GM10266 (cell line): ENCODE data around the gene KCNQ1.

Experiments
- DNase-seq: peaks from one replicate; pipeline ENCODE4 v3.0.0; 2012; ENCODE audit errors: extremely low spot score
- CTCF ChIP-seq: IDR thresholded peaks from 2 replicates; pipeline ENCODE4 v1.5.1; 2012; ENCODE audit warnings: mild to moderate bottlenecking, low read depth; ENCODE audit not compliant: control insufficient read depth, insufficient read depth; ENCODE audit errors: missing control alignments

The KCNQ1 gene

GRCh38 chr11:2794046-2794967 lies 349.5 kb downstream of the KCNQ1 start:
- no peak for DNase-seq
- no peak for TF ChIP-seq CTCF

- TF ChIP-seq CTCF: no peak
- no peak for DNase-seq
Observed at GRCh38 chr11:2794968-2795322, 350.1 kb downstream of the KCNQ1 start.

GRCh38 chr11:2795491-2795991 lies 350.7 kb downstream of the KCNQ1 start:
- TF ChIP-seq CTCF: no peak
- DNase-seq: no peak

GRCh38 chr11:2796091-2796490 lies 351.3 kb downstream of the KCNQ1 start:
- DNase-seq: no peak
- TF ChIP-seq CTCF: no peak

GRCh38 chr11:2796508-2797113 lies 351.8 kb downstream of the KCNQ1 start:
- TF ChIP-seq CTCF: no peak
- DNase-seq: no peak

GRCh38 chr11:2797121-2797711 lies 352.4 kb downstream of the KCNQ1 start:
- TF ChIP-seq CTCF: no peak
- no peak for DNase-seq
